Measurements from ENCODE around the gene ZNHIT3. TPM values are rescaled to one million over a fixed set of nuclear protein-coding genes. Genes with fewer than 3 reads are reported as not detected.

The ZNHIT3 gene
- total RNA-seq, 1 experiment from 2014 or later, result 33.9 TPM

GRCh38 chr17:36459045-36459444 lies 27.4 kb upstream of the ZNHIT3 start:
- H3K4me1 Mint-ChIP-seq (ENCODE audit: insufficient read depth, unreplicated experiment), result no peaks in the 10 kb centered on the region
- no peak for DNase-seq (ENCODE audit: unreplicated experiment)
- H3K9me3 Mint-ChIP-seq (ENCODE audit: unreplicated experiment), result no peaks in the 10 kb centered on the region
- H3K27ac Mint-ChIP-seq (ENCODE audit: low read depth, unreplicated experiment), result no peak overlapping the region
- ChIA-PET POLR2A (no interaction called here), CTCF (no interaction called here)
- H3K27me3 Mint-ChIP-seq (ENCODE audit: insufficient read depth, unreplicated experiment), result peaks cover 56% of the 10 kb centered on the region
- intact Hi-C loops (cut with micrococcal nuclease), result no loop called here
- H3K36me3 Mint-ChIP-seq (ENCODE audit: insufficient read depth, unreplicated experiment), result no peaks in the 10 kb centered on the region
- TF ChIP-seq, protein P1, sequence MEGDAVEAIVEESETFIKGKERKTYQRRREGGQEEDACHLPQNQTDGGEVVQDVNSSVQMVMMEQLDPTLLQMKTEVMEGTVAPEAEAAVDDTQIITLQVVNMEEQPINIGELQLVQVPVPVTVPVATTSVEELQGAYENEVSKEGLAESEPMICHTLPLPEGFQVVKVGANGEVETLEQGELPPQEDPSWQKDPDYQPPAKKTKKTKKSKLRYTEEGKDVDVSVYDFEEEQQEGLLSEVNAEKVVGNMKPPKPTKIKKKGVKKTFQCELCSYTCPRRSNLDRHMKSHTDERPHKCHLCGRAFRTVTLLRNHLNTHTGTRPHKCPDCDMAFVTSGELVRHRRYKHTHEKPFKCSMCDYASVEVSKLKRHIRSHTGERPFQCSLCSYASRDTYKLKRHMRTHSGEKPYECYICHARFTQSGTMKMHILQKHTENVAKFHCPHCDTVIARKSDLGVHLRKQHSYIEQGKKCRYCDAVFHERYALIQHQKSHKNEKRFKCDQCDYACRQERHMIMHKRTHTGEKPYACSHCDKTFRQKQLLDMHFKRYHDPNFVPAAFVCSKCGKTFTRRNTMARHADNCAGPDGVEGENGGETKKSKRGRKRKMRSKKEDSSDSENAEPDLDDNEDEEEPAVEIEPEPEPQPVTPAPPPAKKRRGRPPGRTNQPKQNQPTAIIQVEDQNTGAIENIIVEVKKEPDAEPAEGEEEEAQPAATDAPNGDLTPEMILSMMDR (IDR thresholded peaks at IDR 0.05; ENCODE audit: unreplicated experiment), result no peak
- no peak overlapping the region for H3K4me3 Mint-ChIP-seq (ENCODE audit: unreplicated experiment)
- no TSS peak for BruUV-seq (replicated peaks)

DNA sequence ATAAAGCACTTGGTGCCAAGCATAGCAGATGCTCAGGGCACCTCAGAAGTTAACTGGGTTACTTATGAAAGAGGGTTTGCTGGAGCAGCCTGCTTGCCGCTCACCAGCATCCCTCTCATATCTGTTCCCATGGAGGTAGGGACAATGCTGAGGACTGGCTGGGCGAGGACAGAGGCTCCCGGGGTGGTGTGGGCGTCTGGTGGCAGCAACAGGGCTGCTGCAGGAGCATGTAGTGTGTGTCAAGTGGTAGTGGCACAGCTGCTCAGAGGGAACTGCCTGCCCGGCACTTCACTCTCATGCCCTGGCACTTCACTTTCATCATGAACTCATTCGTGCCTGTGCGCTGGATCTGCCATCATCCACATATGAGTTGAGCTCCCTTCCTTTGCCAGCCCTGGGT lies 26.9 kb upstream of the ZNHIT3 start:
- CTCF ChIA-PET, result interaction anchor here (0.7 kb wide), 1 partner anchor 1145 kb away, joined by 5 read pairs; no protein-coding TSS in a partner anchor
- Mint-ChIP-seq H3K36me3 (ENCODE audit: insufficient read depth, unreplicated experiment) (no peaks in the 10 kb centered on the region), H3K4me1 (ENCODE audit: insufficient read depth, unreplicated experiment) (no peaks in the 10 kb centered on the region), H3K4me3 (ENCODE audit: unreplicated experiment) (no peak overlapping the region), H3K27me3 (ENCODE audit: insufficient read depth, unreplicated experiment) (peaks cover 56% of the 10 kb centered on the region), H3K27ac (ENCODE audit: low read depth, unreplicated experiment) (no peak overlapping the region), H3K9me3 (ENCODE audit: unreplicated experiment) (no peaks in the 10 kb centered on the region)
- intact Hi-C loops (cut with micrococcal nuclease), result no loop called here
- TF ChIP-seq, protein P1 (IDR thresholded peaks at IDR 0.05; ENCODE audit: unreplicated experiment), result no peak
- no TSS peak for BruUV-seq (replicated peaks)
- DNase-seq (ENCODE audit: unreplicated experiment), result no peak
- POLR2A ChIA-PET, result interaction anchor here (0.6 kb wide), 1 partner anchor 27 kb away, joined by 3 read pairs; the partner anchor contains the start of gene ZNHIT3

DNA sequence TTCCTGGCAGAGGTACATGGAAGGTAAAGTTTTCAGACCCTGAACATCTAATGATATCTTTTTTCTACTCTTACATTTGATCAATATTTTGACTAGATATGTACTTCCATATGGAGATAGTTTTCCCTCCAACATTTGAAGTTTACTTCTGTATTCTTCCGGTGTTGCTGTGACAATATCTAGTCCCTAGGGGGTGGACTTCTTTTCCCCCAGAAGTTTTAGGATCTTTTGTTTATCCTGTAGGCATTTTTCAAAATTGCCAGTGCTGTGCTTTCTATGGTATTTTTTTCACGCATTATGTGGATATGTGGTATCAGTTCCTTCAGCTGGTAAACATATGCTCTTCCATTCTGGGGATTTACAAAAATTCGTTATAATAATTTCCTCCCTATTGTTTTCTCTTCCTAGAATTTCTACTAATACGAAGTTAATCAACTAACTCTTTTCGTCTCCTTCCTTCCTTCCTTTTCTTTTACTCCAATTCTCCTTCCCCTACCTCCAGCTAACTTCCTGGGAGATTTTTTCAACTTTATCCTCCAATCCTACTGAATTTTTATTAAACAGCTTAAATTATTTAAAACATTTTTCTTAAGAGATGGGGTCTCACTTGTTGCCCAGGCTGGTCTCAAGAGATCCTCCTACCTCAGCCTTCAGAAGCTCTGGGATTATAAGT lies 26.1 kb upstream of the ZNHIT3 start:
- intact Hi-C loops (cut with micrococcal nuclease), result no loop called here
- Mint-ChIP-seq H3K9me3 (ENCODE audit: unreplicated experiment) (no peaks in the 10 kb centered on the region), H3K36me3 (ENCODE audit: insufficient read depth, unreplicated experiment) (no peaks in the 10 kb centered on the region), H3K4me3 (ENCODE audit: unreplicated experiment) (no peak overlapping the region), H3K27ac (ENCODE audit: low read depth, unreplicated experiment) (no peak overlapping the region), H3K4me1 (ENCODE audit: insufficient read depth, unreplicated experiment) (no peaks in the 10 kb centered on the region), H3K27me3 (ENCODE audit: insufficient read depth, unreplicated experiment) (peaks cover 52% of the 10 kb centered on the region)
- TF ChIP-seq, protein P1 (IDR thresholded peaks at IDR 0.05; ENCODE audit: unreplicated experiment), result no peak
- POLR2A ChIA-PET, result interaction anchor here (0.6 to 0.7 kb wide), 3 partner anchors 9 to 1387 kb away, joined by 3 read pairs; partner anchors contain the start of gene ZNHIT3
- BruUV-seq (replicated peaks), result no TSS peak
- no peak for DNase-seq (ENCODE audit: unreplicated experiment)
- CTCF ChIA-PET, result interaction anchor here (0.7 kb wide), 1 partner anchor 1145 kb away, joined by 5 read pairs; no protein-coding TSS in a partner anchor

DNA sequence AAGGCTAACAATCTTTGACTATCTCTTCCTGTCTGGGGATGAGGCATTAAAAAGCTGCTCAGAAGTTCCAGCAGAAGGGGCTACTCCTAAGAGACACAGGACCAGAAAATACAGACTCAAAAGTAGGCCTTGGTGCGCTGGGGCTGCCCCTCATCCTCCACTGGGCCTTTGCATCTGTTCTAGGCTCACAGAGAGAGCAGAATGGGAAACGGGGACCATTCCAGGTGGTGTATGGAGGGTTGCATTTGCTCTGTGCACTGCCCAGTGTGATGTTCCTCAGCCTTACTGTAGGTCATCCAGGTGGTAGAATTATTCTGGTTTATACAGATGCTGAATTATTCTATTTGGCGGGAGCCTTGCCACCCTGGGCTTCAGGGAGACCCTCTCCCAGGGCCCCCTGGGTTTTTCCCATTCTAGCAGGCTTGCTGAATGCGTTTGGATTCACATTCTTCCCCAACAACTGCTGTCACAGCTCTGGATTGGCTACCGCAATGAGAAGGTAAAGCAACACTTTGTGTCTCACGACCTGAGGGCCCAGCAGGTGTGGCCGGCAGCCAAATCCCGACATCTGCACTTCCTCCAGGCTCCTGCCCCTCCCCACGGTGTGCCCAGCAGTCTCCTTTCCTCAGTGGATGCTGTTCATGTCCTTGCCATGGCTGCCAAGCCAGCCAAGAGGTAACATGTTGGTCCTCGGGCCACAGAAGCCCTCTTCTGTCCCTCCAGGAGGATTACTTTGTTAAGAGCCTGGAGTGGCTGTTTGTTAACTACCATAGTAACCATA lies 25.0 kb upstream of the ZNHIT3 start:
- ChIA-PET POLR2A (no interaction called here), CTCF (interaction anchor here (1.4 kb wide), 1 partner anchor 22 kb away, joined by 3 read pairs; no protein-coding TSS in a partner anchor)
- H3K9me3 Mint-ChIP-seq (ENCODE audit: unreplicated experiment), result no peaks in the 10 kb centered on the region
- TF ChIP-seq, protein P1 (IDR thresholded peaks at IDR 0.05; ENCODE audit: unreplicated experiment), result no peak
- intact Hi-C loops (cut with micrococcal nuclease), result no loop called here
- no peak for DNase-seq (ENCODE audit: unreplicated experiment)
- H3K4me1 Mint-ChIP-seq (ENCODE audit: insufficient read depth, unreplicated experiment), result no peaks in the 10 kb centered on the region
- no peak overlapping the region for H3K27ac Mint-ChIP-seq (ENCODE audit: low read depth, unreplicated experiment)
- no TSS peak for BruUV-seq (replicated peaks)
- no peaks in the 10 kb centered on the region for H3K36me3 Mint-ChIP-seq (ENCODE audit: insufficient read depth, unreplicated experiment)
- H3K4me3 Mint-ChIP-seq (ENCODE audit: unreplicated experiment), result no peak overlapping the region
- peaks cover 58% of the 10 kb centered on the region for H3K27me3 Mint-ChIP-seq (ENCODE audit: insufficient read depth, unreplicated experiment)
